Karpas-422 (cell line): ENCODE results near the gene PRDX6. TPM values are rescaled to one million over a fixed set of nuclear protein-coding genes. Genes with fewer than 3 reads are reported as not detected.

ENCODE experiments used
- DNase-seq: peaks from one replicate; pipeline ENCODE4 v3.0.0-alpha.2; 2015
- H2AFZ ChIP-seq: fragments of 200-600 bp; sonication (generic); 2 replicates; pipeline ENCODE4 v1.6.1; 2014; ENCODE audit warnings: antibody characterized with exemption, low read length, mixed read lengths
- H3K27ac ChIP-seq: fragments of 200-600 bp; sonication (generic); 2 replicates; pipeline ENCODE4 v1.5.1; 2014; ENCODE audit warnings: mild to moderate bottlenecking, low read length, moderate library complexity
- H3K27me3 ChIP-seq: fragments of 200-600 bp; sonication (generic); 2 replicates; pipeline ENCODE4 v1.6.1; 2014; ENCODE audit warnings: low read length, mixed read lengths
- H3K36me3 ChIP-seq: fragments of 200-600 bp; sonication (generic); 2 replicates; pipeline ENCODE4 v1.6.1; 2014; ENCODE audit warnings: low read length, mixed read lengths; ENCODE audit not compliant: insufficient read depth
- H3K4me1 ChIP-seq: fragments of 200-600 bp; sonication (generic); 2 replicates; pipeline ENCODE4 v1.6.1; 2014; ENCODE audit warnings: mild to moderate bottlenecking, low read length, mixed read lengths
- H3K4me2 ChIP-seq: fragments of 200-600 bp; sonication (generic); 2 replicates; pipeline ENCODE4 v1.6.1; 2014; ENCODE audit warnings: low read length, low read depth, mild to moderate bottlenecking; ENCODE audit not compliant: poor library complexity, severe bottlenecking
- H3K4me3 ChIP-seq: fragments of 200-600 bp; sonication (generic); 2 replicates; pipeline ENCODE4 v1.5.1; 2014; ENCODE audit warnings: mild to moderate bottlenecking, antibody characterized with exemption, low read length, mixed read lengths
- H3K79me2 ChIP-seq: fragments of 200-600 bp; sonication (generic); 2 replicates; pipeline ENCODE4 v1.6.1; 2014; ENCODE audit warnings: mild to moderate bottlenecking, low read length, mixed read lengths
- H3K9ac ChIP-seq: fragments of 200-600 bp; sonication (generic); 2 replicates; pipeline ENCODE4 v1.6.0; 2014; ENCODE audit warnings: low read length
- H3K9me2 ChIP-seq: fragments of 200-600 bp; sonication (generic), shearing (Covaris generic); replicated peaks from 2 replicates; pipeline ENCODE4 v1.6.0; 2014; ENCODE audit warnings: mild to moderate bottlenecking, low read length, moderate library complexity; ENCODE audit not compliant: insufficient read depth
- H3K9me3 ChIP-seq: fragments of 300-700, 200-600 bp; sonication (generic); 2 replicates; pipeline ENCODE4 v1.6.1; 2014; ENCODE audit warnings: low read length, mixed read lengths
- H4K20me1 ChIP-seq: fragments of 200-600 bp; sonication (generic); 2 replicates; pipeline ENCODE4 v1.6.1; 2014; ENCODE audit warnings: mild to moderate bottlenecking, antibody characterized with exemption, low read length, low read depth; ENCODE audit not compliant: insufficient read depth
- total RNA-seq: library from RNA; depleted of rRNA; stranded (reverse); fragments of >200 nt; shearing (Covaris generic); gene quantifications from 2 replicates; pipeline ENCODE4 v1.2.3, GENCODE V29; 2014; ENCODE audit warnings: low replicate concordance

PRDX6 gene
- total RNA-seq, 1 experiment from 2014 or later: 232 TPM

- Histone ChIP-seq H3K4me3 (no peak overlapping the region), H2AFZ (no peak overlapping the region), H3K36me3 (no peaks in the 10 kb centered on the region), H3K4me2 (no peak overlapping the region), H3K79me2 (no peaks in the 10 kb centered on the region), H3K9me3 (no peaks in the 10 kb centered on the region), H3K9ac (no peak overlapping the region), H3K27ac (no peak overlapping the region), H3K9me2 (no peaks in the 10 kb centered on the region), H3K27me3 (no peaks in the 10 kb centered on the region), H3K4me1 (no peaks in the 10 kb centered on the region), H4K20me1 (no peaks in the 10 kb centered on the region)
- DNase-seq: no peak
Observed at GRCh38 chr1:173523329-173523728, 46.2 kb downstream of the PRDX6 start.

GRCh38 chr1:173525926-173526325 lies 48.8 kb downstream of the PRDX6 start:
- H3K27me3 ChIP-seq: no peaks in the 10 kb centered on the region

GRCh38 chr1:173527151-173527826 lies 50.2 kb downstream of the PRDX6 start:
- no peak overlapping the region for H3K4me3 ChIP-seq
- no peaks in the 10 kb centered on the region for H3K79me2 ChIP-seq
- no peak for DNase-seq
- no peaks in the 10 kb centered on the region for H3K9me3 ChIP-seq
- H3K36me3 ChIP-seq: no peaks in the 10 kb centered on the region
- H3K27me3 ChIP-seq: no peaks in the 10 kb centered on the region
- no peak overlapping the region for H2AFZ ChIP-seq
- no peak overlapping the region for H3K27ac ChIP-seq
- H3K9me2 ChIP-seq: no peaks in the 10 kb centered on the region
- H4K20me1 ChIP-seq: no peaks in the 10 kb centered on the region
- no peaks in the 10 kb centered on the region for H3K4me1 ChIP-seq
- H3K9ac ChIP-seq: no peak overlapping the region
- no peak overlapping the region for H3K4me2 ChIP-seq

More at GRCh38 chr1:173525926-173526325, 48.8 kb downstream of the PRDX6 start:
- no peak overlapping the region for H3K4me3 ChIP-seq
- no peak for DNase-seq
- no peaks in the 10 kb centered on the region for H3K9me2 ChIP-seq
- no peak overlapping the region for H3K27ac ChIP-seq
- no peaks in the 10 kb centered on the region for H3K9me3 ChIP-seq
- no peaks in the 10 kb centered on the region for H3K36me3 ChIP-seq
- no peaks in the 10 kb centered on the region for H3K79me2 ChIP-seq
- H4K20me1 ChIP-seq: no peaks in the 10 kb centered on the region
- H3K9ac ChIP-seq: no peak overlapping the region
- no peaks in the 10 kb centered on the region for H3K4me1 ChIP-seq
- H2AFZ ChIP-seq: no peak overlapping the region
- no peak overlapping the region for H3K4me2 ChIP-seq

- no peaks in the 10 kb centered on the region for H3K27me3 ChIP-seq
- H3K36me3 ChIP-seq: no peaks in the 10 kb centered on the region
- H2AFZ ChIP-seq: no peak overlapping the region
- DNase-seq: peak; percentile 7
- H4K20me1 ChIP-seq: no peaks in the 10 kb centered on the region
- no peaks in the 10 kb centered on the region for H3K9me2 ChIP-seq
- H3K9me3 ChIP-seq: no peaks in the 10 kb centered on the region
- H3K4me3 ChIP-seq: no peak overlapping the region
- no peaks in the 10 kb centered on the region for H3K4me1 ChIP-seq
- no peak overlapping the region for H3K27ac ChIP-seq
- no peaks in the 10 kb centered on the region for H3K79me2 ChIP-seq
- no peak overlapping the region for H3K4me2 ChIP-seq
- H3K9ac ChIP-seq: no peak overlapping the region
Observed at GRCh38 chr1:173529106-173529505, 52.0 kb downstream of the PRDX6 start.

- no peaks in the 10 kb centered on the region for H3K4me1 ChIP-seq
- no peaks in the 10 kb centered on the region for H3K27me3 ChIP-seq
- H3K9me2 ChIP-seq: no peaks in the 10 kb centered on the region
- H3K4me2 ChIP-seq: no peak overlapping the region
- no peak overlapping the region for H3K4me3 ChIP-seq
- H3K27ac ChIP-seq: no peak overlapping the region
- no peaks in the 10 kb centered on the region for H3K9me3 ChIP-seq
- no peak for DNase-seq
- no peaks in the 10 kb centered on the region for H4K20me1 ChIP-seq
- H3K36me3 ChIP-seq: no peaks in the 10 kb centered on the region
- no peaks in the 10 kb centered on the region for H3K79me2 ChIP-seq
- H2AFZ ChIP-seq: no peak overlapping the region
- H3K9ac ChIP-seq: no peak overlapping the region
Observed at GRCh38 chr1:173530795-173531693, 53.9 kb downstream of the PRDX6 start.

GRCh38 chr1:173532237-173532636 lies 55.1 kb downstream of the PRDX6 start:
- Histone ChIP-seq H3K4me3 (no peak overlapping the region), H3K9ac (no peak overlapping the region), H3K27me3 (no peaks in the 10 kb centered on the region), H3K36me3 (no peaks in the 10 kb centered on the region), H2AFZ (no peak overlapping the region), H4K20me1 (no peaks in the 10 kb centered on the region), H3K79me2 (no peaks in the 10 kb centered on the region), H3K4me2 (no peak overlapping the region), H3K27ac (no peak overlapping the region), H3K9me2 (no peaks in the 10 kb centered on the region), H3K4me1 (no peaks in the 10 kb centered on the region), H3K9me3 (no peaks in the 10 kb centered on the region)
- DNase-seq: no peak

GRCh38 chr1:173536223-173536622 lies 59.1 kb downstream of the PRDX6 start:
- H3K9ac ChIP-seq: no peak overlapping the region
- H4K20me1 ChIP-seq: no peaks in the 10 kb centered on the region
- DNase-seq: no peak
- no peaks in the 10 kb centered on the region for H3K9me2 ChIP-seq
- no peaks in the 10 kb centered on the region for H3K27me3 ChIP-seq
- no peak overlapping the region for H3K27ac ChIP-seq
- H3K36me3 ChIP-seq: no peaks in the 10 kb centered on the region
- H2AFZ ChIP-seq: no peak overlapping the region
- no peaks in the 10 kb centered on the region for H3K4me1 ChIP-seq
- no peak overlapping the region for H3K4me2 ChIP-seq
- no peaks in the 10 kb centered on the region for H3K79me2 ChIP-seq
- H3K9me3 ChIP-seq: no peaks in the 10 kb centered on the region
- no peak overlapping the region for H3K4me3 ChIP-seq
